ENCODE results near the gene TMC4. TPM values are rescaled to one million over a fixed set of nuclear protein-coding genes. Genes with fewer than 3 reads are reported as not detected.
"Not testable (repeated sequence)": the region's sequence is repeated elsewhere in the genome, so short reads cannot be mapped to it uniquely, and the experiment has no call there.

TMC4 gene
- total and polyA plus RNA-seq, 7 experiments from 2014 or later = 0.20 to 5.9 (median 1.1) TPM; not detected in 3

- intact Hi-C loops (cut with micrococcal nuclease); H3K4me3 ChIP-seq (ENCODE audit: low read length); H3K4me1 ChIP-seq (ENCODE audit: control insufficient read depth in 2 of 2, insufficient read depth in 2 of 2, low read length in 2 of 2); H3K27me3 ChIP-seq (ENCODE audit: control insufficient read depth in 2 of 2, insufficient read depth in 2 of 2, low read length in 2 of 2); H3K9me3 ChIP-seq (ENCODE audit: control insufficient read depth in 2 of 3, low read length in 3 of 3); H3K4me3 Mint-ChIP-seq; H3K27ac Mint-ChIP-seq; H3K27me3 Mint-ChIP-seq; H3K27ac ChIP-seq (ENCODE audit: low read depth, low read length); H3K36me3 ChIP-seq (ENCODE audit: control insufficient read depth in 2 of 3, insufficient read depth in 3 of 3, low read length in 3 of 3); H3K4me1 Mint-ChIP-seq; CTCF ChIA-PET; DNase-seq; H3K36me3 Mint-ChIP-seq; ATAC-seq; H3K9me3 Mint-ChIP-seq: not testable (repeated sequence)
- POLR2A ChIA-PET = interaction anchor here (0.6 to 2.4 kb wide), 3 partner anchors 17 to 198 kb away, joined by 4 to 9 read pairs (median 4); partner anchors contain the start of genes MBOAT7 and RPS9
Observed at GRCh38 chr19:54171736-54172431, 1.1 kb downstream of the TMC4 start.

- Histone ChIP-seq H3K9me3 (ENCODE audit: control insufficient read depth in 2 of 3, low read length in 3 of 3) (no peaks in the 10 kb centered on the region), H3K27me3 (ENCODE audit: control insufficient read depth in 2 of 2, insufficient read depth in 2 of 2, low read length in 2 of 2) (no peaks in the 10 kb centered on the region), H3K27ac (ENCODE audit: low read depth, low read length) (no peak overlapping the region), H3K36me3 (ENCODE audit: control insufficient read depth in 2 of 3, insufficient read depth in 3 of 3, low read length in 3 of 3) (no peaks in the 10 kb centered on the region), H3K4me1 (ENCODE audit: control insufficient read depth in 2 of 2, insufficient read depth in 2 of 2, low read length in 2 of 2) (peaks cover 4 to 9% of the 10 kb centered on the region in 2 donors), H3K4me3 (ENCODE audit: low read length) (no peak overlapping the region)
- intact Hi-C loops (cut with micrococcal nuclease) = loop anchor here (2.0 to 10.0 kb wide), 2 partner anchors 222 to 1486 kb away; partner anchors contain the start of gene U2AF2 (in 1 of the 2)
- Mint-ChIP-seq H3K9me3 (no peaks in the 10 kb centered on the region), H3K27me3 (no peaks in the 10 kb centered on the region), H3K36me3 (no peaks in the 10 kb centered on the region), H3K4me1 (peaks cover 6 to 19% (median 11%) of the 10 kb centered on the region in 7 donors), H3K4me3 (no peak overlapping the region), H3K27ac (no peak overlapping the region)
- DNase-seq = no peak
- ChIA-PET CTCF (interaction anchor here (1.5 to 3.5 kb wide), 3 partner anchors 33 to 65 kb away, joined by 5 to 12 read pairs (median 5); partner anchors contain the start of gene CNOT3), POLR2A (interaction anchor here (0.8 to 3.0 kb wide), 2 partner anchors 10 to 20 kb away, joined by 4 to 7 read pairs; partner anchors contain the start of genes LENG1 and MBOAT7)
- no peak for ATAC-seq
Observed at GRCh38 chr19:54169149-54169740, 3.7 kb downstream of the TMC4 start.

GRCh38 chr19:54168174-54168917, 4.6 kb downstream of the TMC4 start:
- Mint-ChIP-seq H3K27ac (no peak overlapping the region), H3K36me3 (no peaks in the 10 kb centered on the region), H3K27me3 (no peaks in the 10 kb centered on the region), H3K4me1 (peaks cover 10 to 25% (median 17%) of the 10 kb centered on the region in 7 donors), H3K9me3 (no peaks in the 10 kb centered on the region), H3K4me3 (peak overlapping the region in 2 of 10 donors; percentile 8 to 28)
- Histone ChIP-seq H3K27ac (ENCODE audit: low read depth, low read length) (no peak overlapping the region), H3K27me3 (ENCODE audit: control insufficient read depth in 2 of 2, insufficient read depth in 2 of 2, low read length in 2 of 2) (no peaks in the 10 kb centered on the region), H3K4me3 (ENCODE audit: low read length) (no peak overlapping the region), H3K4me1 (ENCODE audit: control insufficient read depth in 2 of 2, insufficient read depth in 2 of 2, low read length in 2 of 2) (peaks cover 4 to 12% of the 10 kb centered on the region in 2 donors), H3K36me3 (ENCODE audit: control insufficient read depth in 2 of 3, insufficient read depth in 3 of 3, low read length in 3 of 3) (no peaks in the 10 kb centered on the region), H3K9me3 (ENCODE audit: control insufficient read depth in 2 of 3, low read length in 3 of 3) (no peaks in the 10 kb centered on the region)
- intact Hi-C loops (cut with micrococcal nuclease) = loop anchor here (1.0 to 10.0 kb wide), 5 partner anchors 21 to 1486 kb away; partner anchors contain the start of genes MBOAT7 (in 2 of the 2) and U2AF2 (in 1 of the 2)
- CTCF ChIA-PET = interaction anchor here (1.0 to 3.5 kb wide), 3 partner anchors 21 to 66 kb away, joined by 3 to 12 read pairs (median 4); partner anchors contain the start of gene MBOAT7
- ATAC-seq (peak; percentile 89), DNase-seq (peak; percentile 66 to 94 (median 82))
- POLR2A ChIA-PET = interaction anchor here (3.0 kb wide), 1 partner anchor 21 kb away, joined by 7 read pairs; the partner anchor contains the start of gene MBOAT7

GRCh38 chr19:54165222-54165621, 7.7 kb downstream of the TMC4 start:
- peaks cover 0 to 3% (median 0%) of the 10 kb centered on the region in 11 donors for H3K9me3 Mint-ChIP-seq

GRCh38 chr19:54164369-54165068, 8.4 kb downstream of the TMC4 start:
- CTCF ChIA-PET = interaction anchor here (0.9 kb wide), 1 partner anchor 67 kb away, joined by 3 read pairs; no protein-coding TSS in a partner anchor

More at GRCh38 chr19:54165222-54165621, 7.7 kb downstream of the TMC4 start:
- ATAC-seq = no peak
- Histone ChIP-seq H3K4me1 (ENCODE audit: control insufficient read depth in 2 of 2, insufficient read depth in 2 of 2, low read length in 2 of 2) (peaks cover 15 to 29% of the 10 kb centered on the region in 2 donors), H3K27me3 (ENCODE audit: control insufficient read depth in 2 of 2, insufficient read depth in 2 of 2, low read length in 2 of 2) (no peaks in the 10 kb centered on the region), H3K36me3 (ENCODE audit: control insufficient read depth in 2 of 3, insufficient read depth in 3 of 3, low read length in 3 of 3) (no peaks in the 10 kb centered on the region), H3K4me3 (ENCODE audit: low read length) (no peak overlapping the region), H3K9me3 (ENCODE audit: control insufficient read depth in 2 of 3, low read length in 3 of 3) (no peaks in the 10 kb centered on the region), H3K27ac (ENCODE audit: low read depth, low read length) (no peak overlapping the region)
- no peak for DNase-seq
- CTCF ChIA-PET = interaction anchor here (0.9 kb wide), 1 partner anchor 66 kb away, joined by 3 read pairs; no protein-coding TSS in a partner anchor
- H3K4me3 Mint-ChIP-seq = peak overlapping the region in 3 of 10 donors; percentile 55 to 91 (median 79)
- H3K36me3 Mint-ChIP-seq = peaks cover 0 to 2% (median 0%) of the 10 kb centered on the region in 5 donors
- H3K27me3 Mint-ChIP-seq = no peaks in the 10 kb centered on the region
- intact Hi-C loops (cut with micrococcal nuclease) = loop anchor here in 1 of 2 donors (10.0 kb wide), 1 partner anchor 1490 kb away; the partner anchor contains the start of gene U2AF2
- POLR2A ChIA-PET = interaction anchor here (0.8 kb wide), 1 partner anchor 36 kb away, joined by 3 read pairs; the partner anchor contains the start of gene RPS9
- peaks cover 29 to 48% (median 38%) of the 10 kb centered on the region in 7 donors for H3K4me1 Mint-ChIP-seq
- H3K27ac Mint-ChIP-seq = peak overlapping the region in 1 of 9 donors; percentile 21

More at GRCh38 chr19:54164369-54165068, 8.4 kb downstream of the TMC4 start:
- Mint-ChIP-seq H3K4me3 (peak overlapping the region; percentile 27 to 95 (median 58)), H3K4me1 (peaks cover 29 to 55% (median 45%) of the 10 kb centered on the region in 7 donors), H3K27me3 (no peaks in the 10 kb centered on the region), H3K9me3 (peaks cover 0 to 5% (median 0%) of the 10 kb centered on the region in 11 donors), H3K27ac (peak overlapping the region in 2 of 9 donors; percentile 21 to 49), H3K36me3 (peaks cover 0 to 2% (median 0%) of the 10 kb centered on the region in 5 donors)
- DNase-seq = peak in 2 of 9 donors; percentile 50 to 86
- H3K9me3 ChIP-seq (ENCODE audit: control insufficient read depth in 2 of 3, low read length in 3 of 3) = no peaks in the 10 kb centered on the region
- peaks cover 0 to under 1% (median 0%) of the 10 kb centered on the region in 3 experiments for H3K36me3 ChIP-seq (ENCODE audit: control insufficient read depth in 2 of 3, insufficient read depth in 3 of 3, low read length in 3 of 3)
- no peak overlapping the region for H3K4me3 ChIP-seq (ENCODE audit: low read length)
- POLR2A ChIA-PET = interaction anchor here (0.9 to 1.2 kb wide), 3 partner anchors 25 to 35 kb away, joined by 3 read pairs; partner anchors contain the start of genes MBOAT7 and RPS9
- intact Hi-C loops (cut with micrococcal nuclease) = loop anchor here in 1 of 2 donors (10.0 kb wide), 1 partner anchor 1490 kb away; the partner anchor contains the start of gene U2AF2
- peak; percentile 16 for ATAC-seq
- H3K27me3 ChIP-seq (ENCODE audit: control insufficient read depth in 2 of 2, insufficient read depth in 2 of 2, low read length in 2 of 2) = no peaks in the 10 kb centered on the region
- H3K27ac ChIP-seq (ENCODE audit: low read depth, low read length) = no peak overlapping the region
- peaks cover 17 to 31% of the 10 kb centered on the region in 2 donors for H3K4me1 ChIP-seq (ENCODE audit: control insufficient read depth in 2 of 2, insufficient read depth in 2 of 2, low read length in 2 of 2)
